Endothelial cell (in vitro differentiated cells): Measurements from ENCODE around the gene NHEJ1. TPM values are rescaled to one million over a fixed set of nuclear protein-coding genes. Genes with fewer than 3 reads are reported as not detected.

Experiments
- DNase-seq: peaks from one replicate; pipeline ENCODE4 v3.0.0; 2021; ENCODE audit warnings: low spot score
- H3K27ac Mint-ChIP-seq: one replicate; pipeline ENCODE4 v1.8.0; 2021; ENCODE audit warnings: mixed read lengths, inconsistent platforms; ENCODE audit not compliant: unreplicated experiment
- H3K27me3 Mint-ChIP-seq: one replicate; pipeline ENCODE4 v1.8.0; 2021; ENCODE audit warnings: mild to moderate bottlenecking, moderate library complexity, mixed read lengths, inconsistent platforms; ENCODE audit not compliant: unreplicated experiment
- H3K36me3 Mint-ChIP-seq: one replicate; pipeline ENCODE4 v1.8.0; 2021; ENCODE audit warnings: mild to moderate bottlenecking, low read depth, mixed read lengths, inconsistent platforms; ENCODE audit not compliant: unreplicated experiment
- H3K4me1 Mint-ChIP-seq: one replicate; pipeline ENCODE4 v1.8.0; 2021; ENCODE audit warnings: mild to moderate bottlenecking, mixed read lengths, inconsistent platforms; ENCODE audit not compliant: unreplicated experiment
- H3K4me3 Mint-ChIP-seq: one replicate; pipeline ENCODE4 v1.8.0; 2021; ENCODE audit warnings: mild to moderate bottlenecking, mixed read lengths, inconsistent platforms; ENCODE audit not compliant: unreplicated experiment
- H3K9me3 Mint-ChIP-seq: one replicate; pipeline ENCODE4 v1.8.0; 2021; ENCODE audit warnings: mixed read lengths, inconsistent platforms; ENCODE audit not compliant: unreplicated experiment
- CTCF ChIP-seq: fragments of 200-600 bp; sonication (generic); IDR thresholded peaks from one replicate; pipeline ENCODE4 v1.5.0; 2021; ENCODE audit warnings: antibody characterized with exemption; ENCODE audit not compliant: unreplicated experiment
- total RNA-seq: library from RNA; stranded (reverse); fragmentation: NEBNext Ultra II Directional; extraction: Animal tissue kit (Norgen Biotek cat#: 25700); gene quantifications from one replicate; pipeline ENCODE4 v1.2.1, GENCODE V29; 2021; ENCODE audit not compliant: unreplicated experiment

NHEJ1 gene
- total RNA-seq, 1 donor from 2014 or later: 11.1 TPM

- Mint-ChIP-seq H3K4me1 (peaks cover 2% of the 10 kb centered on the region), H3K36me3 (no peaks in the 10 kb centered on the region), H3K4me3 (no peak overlapping the region), H3K27ac (no peak overlapping the region), H3K9me3 (no peaks in the 10 kb centered on the region), H3K27me3 (peaks cover under 1% of the 10 kb centered on the region)
- peak; percentile 95 for TF ChIP-seq CTCF
- peak; percentile 21 for DNase-seq
These were observed 56.2 kb downstream of the NHEJ1 start for GRCh38 chr2:219104107-219105035.

- DNase-seq: no peak
- no peak for TF ChIP-seq CTCF
- no peaks in the 10 kb centered on the region for H3K36me3 Mint-ChIP-seq
- no peaks in the 10 kb centered on the region for H3K9me3 Mint-ChIP-seq
- peaks cover 7% of the 10 kb centered on the region for H3K4me1 Mint-ChIP-seq
- H3K27ac Mint-ChIP-seq: no peak overlapping the region
- H3K4me3 Mint-ChIP-seq: no peak overlapping the region
- H3K27me3 Mint-ChIP-seq: no peaks in the 10 kb centered on the region
These were observed 61.3 kb downstream of the NHEJ1 start for GRCh38 chr2:219099329-219099728.

GRCh38 chr2:219095406-219095935 is 65.1 kb downstream of the NHEJ1 start:
- Mint-ChIP-seq H3K4me1 (peaks cover 21% of the 10 kb centered on the region), H3K4me3 (no peak overlapping the region), H3K9me3 (no peaks in the 10 kb centered on the region), H3K27me3 (no peaks in the 10 kb centered on the region), H3K36me3 (no peaks in the 10 kb centered on the region), H3K27ac (no peak overlapping the region)
- DNase-seq: no peak
- TF ChIP-seq CTCF: no peak

- no peak overlapping the region for H3K4me3 Mint-ChIP-seq
- H3K27ac Mint-ChIP-seq: no peak overlapping the region
- H3K27me3 Mint-ChIP-seq: no peaks in the 10 kb centered on the region
- no peaks in the 10 kb centered on the region for H3K36me3 Mint-ChIP-seq
- H3K9me3 Mint-ChIP-seq: no peaks in the 10 kb centered on the region
- no peak for DNase-seq
- peaks cover 21% of the 10 kb centered on the region for H3K4me1 Mint-ChIP-seq
- TF ChIP-seq CTCF: no peak
These were observed 66.4 kb downstream of the NHEJ1 start for GRCh38 chr2:219094171-219094570.
